NT2/D1 (cell line): ENCODE results near the gene SLX4IP.

ENCODE experiments used
- DNase-seq: peaks from one replicate; pipeline ENCODE4 v3.0.0-alpha.2; 2011; ENCODE audit warnings: low read depth, low spot score
- H3K27me3 ChIP-seq: 2 replicates; pipeline ENCODE4 v1.6.0; 2011; ENCODE audit warnings: mild to moderate bottlenecking; ENCODE audit not compliant: insufficient read length, insufficient read depth
- H3K36me3 ChIP-seq: 2 replicates; pipeline ENCODE4 v1.6.1; 2011; ENCODE audit warnings: mild to moderate bottlenecking, low read length, mixed read lengths; ENCODE audit not compliant: insufficient read depth, insufficient read length
- H3K4me1 ChIP-seq: 2 replicates; pipeline ENCODE4 v1.5.1; 2011; ENCODE audit not compliant: insufficient read depth, insufficient read length
- H3K4me3 ChIP-seq: 2 replicates; pipeline ENCODE4 v1.5.1; 2011; ENCODE audit warnings: low read depth; ENCODE audit not compliant: insufficient read length
- H3K9ac ChIP-seq: 2 replicates; pipeline ENCODE4 v1.6.0; 2011; ENCODE audit warnings: low read depth; ENCODE audit not compliant: insufficient read length
- H3K9me3 ChIP-seq: 2 replicates; pipeline ENCODE4 v1.5.1; 2011; ENCODE audit warnings: mild to moderate bottlenecking, low read length; ENCODE audit not compliant: insufficient read depth
- SUZ12 ChIP-seq: IDR thresholded peaks from 2 replicates; pipeline ENCODE4 v1.6.1; 2011; ENCODE audit not compliant: insufficient read length, insufficient read depth; ENCODE audit errors: extremely low read depth
- YY1 ChIP-seq: IDR thresholded peaks from 2 replicates; pipeline ENCODE4 v1.6.1; 2011; ENCODE audit not compliant: insufficient read length, insufficient read depth
- ZNF274 ChIP-seq: IDR thresholded peaks from 2 replicates; pipeline ENCODE4 v1.6.1; 2011; ENCODE audit warnings: mild to moderate bottlenecking, low read depth, low read length

Gene SLX4IP

DNA sequence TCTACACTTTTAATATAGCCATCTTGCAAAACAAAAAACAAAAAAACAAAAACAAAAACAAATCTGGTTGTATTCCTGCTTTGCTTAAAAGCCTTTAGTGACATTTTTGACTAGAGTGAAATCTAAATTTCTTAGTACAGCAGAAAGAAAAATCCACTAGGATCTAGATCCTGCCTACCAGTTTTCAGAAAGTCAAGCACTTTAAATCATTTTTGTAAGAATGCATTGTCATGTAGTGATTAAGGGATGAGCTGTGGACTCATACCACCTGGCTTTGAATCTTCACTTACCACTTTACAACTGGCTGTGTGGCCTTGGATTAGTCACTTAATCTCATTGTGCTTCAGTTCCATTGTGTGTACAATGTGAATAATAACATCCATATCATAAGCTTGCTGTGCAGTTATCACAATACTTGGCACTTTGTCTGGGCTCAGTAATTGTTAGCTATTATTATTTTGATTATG is 5.1 kb upstream of the SLX4IP start:
- TF ChIP-seq ZNF274: no peak
- no peak for TF ChIP-seq YY1
- TF ChIP-seq SUZ12: no peak
- DNase-seq: no peak
- H3K9me3 ChIP-seq: no peaks in the 10 kb centered on the region
- H3K4me1 ChIP-seq: no peaks in the 10 kb centered on the region
- peaks cover 21% of the 10 kb centered on the region for H3K36me3 ChIP-seq
- H3K4me3 ChIP-seq: no peak overlapping the region
- no peaks in the 10 kb centered on the region for H3K27me3 ChIP-seq
- no peak overlapping the region for H3K9ac ChIP-seq

GRCh38 chr20:10430704-10431103 is 4.4 kb upstream of the SLX4IP start:
- H3K9ac ChIP-seq: no peak overlapping the region
- peaks cover 17% of the 10 kb centered on the region for H3K36me3 ChIP-seq
- TF ChIP-seq YY1: no peak
- TF ChIP-seq SUZ12: no peak
- no peak for TF ChIP-seq ZNF274
- H3K27me3 ChIP-seq: no peaks in the 10 kb centered on the region
- no peaks in the 10 kb centered on the region for H3K9me3 ChIP-seq
- no peak overlapping the region for H3K4me3 ChIP-seq
- no peak for DNase-seq
- no peaks in the 10 kb centered on the region for H3K4me1 ChIP-seq

- Histone ChIP-seq H3K9me3 (no peaks in the 10 kb centered on the region), H3K36me3 (peaks cover 10% of the 10 kb centered on the region), H3K27me3 (no peaks in the 10 kb centered on the region), H3K9ac (no peak overlapping the region), H3K4me1 (no peaks in the 10 kb centered on the region), H3K4me3 (no peak overlapping the region)
- no peak for DNase-seq
- TF ChIP-seq ZNF274: no peak
- TF ChIP-seq SUZ12: no peak
- no peak for TF ChIP-seq YY1
Measured at GRCh38 chr20:10432079-10432478, 3.0 kb upstream of the SLX4IP start.

DNA sequence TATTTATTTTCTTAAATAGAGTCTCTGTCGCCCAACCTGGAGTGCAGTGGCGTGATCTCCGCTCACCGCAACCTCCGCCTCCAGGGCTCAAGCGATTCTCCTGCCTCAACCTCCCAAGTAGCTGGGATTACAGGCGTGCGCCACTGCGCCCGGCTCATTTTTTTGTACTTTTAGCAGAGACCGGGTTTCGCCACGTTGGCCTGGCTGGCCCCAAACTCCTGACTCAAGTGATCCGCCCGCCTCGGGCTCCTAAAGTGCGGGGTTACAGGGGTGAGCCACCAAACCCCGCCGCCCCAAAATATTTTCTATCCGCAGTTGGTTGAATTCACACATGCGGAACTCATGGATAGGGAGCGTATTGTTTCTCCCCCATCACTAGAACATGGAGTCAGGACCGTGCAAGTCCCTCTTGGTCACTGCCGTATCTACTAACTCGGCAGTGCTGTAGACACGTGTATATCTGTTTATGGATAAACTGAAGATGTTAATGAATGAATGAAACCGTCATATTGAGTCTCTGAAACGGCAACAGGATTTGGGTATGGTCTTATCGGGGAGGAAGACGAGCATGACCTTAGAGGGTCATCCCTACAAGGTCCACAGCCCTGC is 2.0 kb upstream of the SLX4IP start:
- no peaks in the 10 kb centered on the region for H3K4me1 ChIP-seq
- peaks cover 10% of the 10 kb centered on the region for H3K36me3 ChIP-seq
- H3K9me3 ChIP-seq: no peaks in the 10 kb centered on the region
- peak overlapping the region; percentile 93 for H3K9ac ChIP-seq
- H3K27me3 ChIP-seq: no peaks in the 10 kb centered on the region
- no peak for DNase-seq
- peak overlapping the region; percentile 93 for H3K4me3 ChIP-seq
- TF ChIP-seq ZNF274 (no peak), YY1 (no peak), SUZ12 (no peak)

- no peaks in the 10 kb centered on the region for H3K4me1 ChIP-seq
- no peaks in the 10 kb centered on the region for H3K9me3 ChIP-seq
- peak within 1 kb of the TSS; percentile 93 for H3K9ac ChIP-seq
- TF ChIP-seq ZNF274 (no peak), YY1 (no peak), SUZ12 (no peak)
- H3K36me3 ChIP-seq: peaks cover 10% of the 10 kb centered on the region
- DNase-seq: peak; percentile 78
- no peaks in the 10 kb centered on the region for H3K27me3 ChIP-seq
- H3K4me3 ChIP-seq: peak within 1 kb of the TSS; percentile 93
Measured at GRCh38 chr20:10433623-10434466, 1.3 kb upstream of the SLX4IP start, which contains the start of gene MKKS. Gene MKKS, minus strand, starts transcription at chr20:10434222. Its CDS starts 20,708 bp downstream, at chr20:10413514.

- no peaks in the 10 kb centered on the region for H3K27me3 ChIP-seq
- H3K4me3 ChIP-seq: peak overlapping the region; percentile 93
- TF ChIP-seq ZNF274 (no peak), YY1 (no peak), SUZ12 (no peak)
- no peaks in the 10 kb centered on the region for H3K9me3 ChIP-seq
- DNase-seq: peak; percentile 97
- peak overlapping the region; percentile 71 for H3K9ac ChIP-seq
- no peaks in the 10 kb centered on the region for H3K4me1 ChIP-seq
- peaks cover 10% of the 10 kb centered on the region for H3K36me3 ChIP-seq
Measured at GRCh38 chr20:10434467-10434831, 656 bp upstream of the SLX4IP start.

DNA sequence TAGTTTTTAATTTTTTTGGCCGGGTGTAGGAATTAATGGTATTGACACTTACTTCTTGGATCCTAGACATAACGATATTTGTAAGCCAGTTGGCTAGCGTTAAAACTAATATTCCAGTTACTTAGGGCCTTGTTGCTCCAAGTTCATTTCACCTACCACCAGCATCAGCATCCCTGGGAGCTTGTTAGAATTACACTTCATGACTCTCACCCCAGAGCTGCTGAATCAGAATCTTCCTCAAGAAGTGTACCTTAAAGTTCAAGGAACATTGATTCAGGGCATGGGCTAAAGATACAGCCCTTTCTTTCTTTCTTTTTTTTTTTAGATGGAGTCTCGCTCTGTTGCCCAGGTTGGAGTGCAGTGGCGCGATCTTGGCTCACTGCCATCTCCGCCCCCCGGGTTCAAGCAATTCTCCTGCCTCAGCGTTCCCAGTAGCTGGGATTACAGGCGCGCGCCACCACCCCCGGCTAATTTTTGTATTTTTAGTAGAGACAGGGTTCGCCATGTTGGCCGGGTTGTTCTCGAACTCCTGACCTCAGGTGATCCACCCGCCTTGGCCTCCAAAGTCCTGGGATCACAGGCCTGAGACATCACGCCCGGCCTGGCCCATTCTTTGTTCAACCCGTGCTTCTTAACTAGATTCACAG is 1.1 kb downstream of the SLX4IP start:
- Histone ChIP-seq H3K9me3 (no peaks in the 10 kb centered on the region), H3K36me3 (peaks cover 10% of the 10 kb centered on the region), H3K27me3 (no peaks in the 10 kb centered on the region), H3K4me3 (peak overlapping the region; percentile 62), H3K4me1 (no peaks in the 10 kb centered on the region), H3K9ac (no peak overlapping the region)
- DNase-seq: no peak
- TF ChIP-seq YY1: no peak
- TF ChIP-seq ZNF274: no peak
- TF ChIP-seq SUZ12: no peak
